ENCODE data around the gene FBXL16.
"Not testable (repeated sequence)": the region's sequence is repeated elsewhere in the genome, so short reads cannot be mapped to it uniquely, and the experiment has no call there.

Gene FBXL16

DNA sequence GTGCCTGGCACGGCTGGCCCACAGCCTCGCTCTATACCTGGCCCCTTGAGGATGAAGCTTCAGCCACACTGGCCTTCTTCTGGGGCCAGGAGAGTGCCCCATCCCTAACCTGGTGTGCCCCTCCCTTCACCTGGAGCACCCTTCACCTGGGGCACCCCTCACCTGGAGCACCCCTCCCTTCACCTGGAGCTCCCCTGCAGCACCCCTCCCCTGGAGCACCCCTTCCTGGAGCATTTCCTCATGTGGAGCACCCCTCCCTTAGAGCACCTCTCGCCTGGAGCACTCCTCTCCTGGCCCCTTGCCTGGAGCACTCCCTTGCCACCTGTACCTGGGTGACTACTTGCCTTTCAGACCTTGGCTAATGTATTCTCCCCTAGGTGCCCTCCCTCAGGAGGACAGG lies 2.4 kb upstream of the FBXL16 start:
- no peak for FAIRE-seq

DNA sequence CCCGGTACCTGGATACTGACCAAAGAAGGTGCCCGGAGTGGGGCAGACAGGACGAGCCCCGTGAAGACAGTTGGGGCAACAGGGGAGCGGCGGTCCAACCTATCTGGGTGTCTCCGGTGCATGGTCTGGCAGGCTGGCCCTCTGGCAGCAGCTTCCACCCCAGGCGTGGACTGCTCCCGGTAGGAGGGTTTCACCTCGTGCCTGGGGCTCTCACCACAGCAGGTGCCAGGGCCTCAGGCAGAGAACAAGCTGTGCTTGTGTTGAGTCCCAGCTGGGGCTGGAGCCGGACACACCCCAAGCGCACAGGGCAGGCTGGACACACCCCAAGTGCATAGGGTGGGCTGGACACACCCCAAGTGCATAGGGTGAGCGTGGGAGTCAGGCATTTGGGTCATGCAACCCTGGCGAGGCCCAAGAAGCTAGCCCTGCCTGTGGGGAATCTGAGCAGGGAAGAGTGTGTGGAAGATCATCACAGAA lies 1.5 kb upstream of the FBXL16 start:
- no peak for FAIRE-seq

DNA sequence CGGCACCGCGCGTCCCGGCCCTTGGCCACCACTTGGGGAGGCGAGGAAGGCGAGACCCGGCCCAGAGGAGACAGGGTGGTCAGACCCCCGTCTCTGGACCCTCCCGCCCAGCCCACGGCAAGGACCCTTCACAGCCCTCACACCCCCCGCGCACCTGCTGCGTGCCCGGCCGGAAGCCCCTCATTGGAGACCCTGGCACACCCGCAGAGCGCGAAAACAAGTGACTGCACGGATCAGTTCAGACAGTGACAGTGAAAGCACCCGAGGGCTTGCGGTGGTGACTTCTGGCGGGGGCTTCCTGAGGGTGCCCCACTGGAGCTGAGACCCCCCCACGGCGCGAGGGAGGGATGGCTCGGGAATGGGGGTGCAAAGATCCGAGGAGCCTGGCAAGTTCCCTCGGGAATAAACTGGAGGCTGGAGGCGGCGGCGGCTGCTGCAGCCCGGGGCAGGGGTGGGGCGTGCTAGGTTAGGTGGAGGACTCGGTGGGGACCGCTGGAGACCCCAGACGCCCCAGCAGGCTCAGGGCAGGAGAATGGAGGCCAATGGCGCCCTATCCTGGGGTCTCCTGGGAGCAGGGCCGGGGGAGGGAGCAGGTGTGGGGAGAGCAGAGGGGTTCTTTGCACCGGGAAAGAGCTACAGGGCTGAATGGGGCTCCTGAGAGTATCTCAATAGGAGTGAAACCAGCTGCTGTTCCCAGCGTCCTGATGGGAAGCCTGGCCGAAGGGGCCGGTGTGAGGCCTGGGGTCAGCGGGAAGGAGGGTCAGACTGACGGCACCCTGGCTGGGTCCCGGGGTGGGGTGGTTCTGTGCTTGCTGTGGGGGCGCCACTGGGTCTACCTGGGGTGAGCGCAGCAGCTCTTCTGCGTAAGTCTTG lies 824 bp upstream of the FBXL16 start:
- no peak for FAIRE-seq

DNA sequence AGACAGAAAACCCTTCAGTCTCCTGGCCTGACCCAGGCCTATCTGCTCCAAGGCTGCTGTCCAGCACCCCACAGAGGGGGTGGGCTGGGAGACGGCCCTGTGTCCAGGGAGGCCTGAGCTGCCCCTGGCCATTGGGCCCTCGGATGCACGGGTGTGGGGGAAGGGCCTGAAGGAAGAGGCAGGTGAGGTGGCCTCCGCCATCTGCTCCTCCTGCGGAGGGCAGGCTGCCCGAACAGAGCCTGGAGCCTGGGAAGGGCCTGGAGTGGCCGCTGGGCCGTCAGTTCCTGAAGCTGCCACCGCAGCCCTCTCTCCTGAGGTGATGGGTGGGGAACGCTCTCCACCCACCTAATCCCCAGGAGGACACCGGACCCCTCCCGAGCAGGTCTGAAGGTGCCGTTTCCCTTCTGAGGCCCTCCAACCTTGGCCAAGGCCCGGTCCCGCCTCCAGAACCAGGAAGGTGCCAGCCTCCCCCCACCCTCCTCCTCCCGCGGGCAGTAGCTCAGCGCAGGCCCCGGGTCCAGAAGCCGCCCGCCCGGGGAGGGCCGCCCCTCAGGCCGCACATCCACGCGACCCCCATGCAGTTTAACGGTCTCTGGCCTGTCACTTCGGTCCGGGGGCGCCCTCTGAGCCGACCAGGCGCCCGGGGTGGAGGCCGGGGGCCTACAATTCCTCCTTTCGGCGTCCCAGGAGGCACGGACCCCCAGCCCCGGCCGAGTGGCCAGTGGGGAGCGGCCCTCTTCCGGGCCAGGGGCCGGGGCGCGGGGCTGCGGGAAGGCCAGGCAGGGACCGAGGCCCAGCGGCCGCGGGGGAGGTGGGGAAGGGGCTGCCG lies 835 bp downstream of the FBXL16 start:
- no peak for FAIRE-seq

DNA sequence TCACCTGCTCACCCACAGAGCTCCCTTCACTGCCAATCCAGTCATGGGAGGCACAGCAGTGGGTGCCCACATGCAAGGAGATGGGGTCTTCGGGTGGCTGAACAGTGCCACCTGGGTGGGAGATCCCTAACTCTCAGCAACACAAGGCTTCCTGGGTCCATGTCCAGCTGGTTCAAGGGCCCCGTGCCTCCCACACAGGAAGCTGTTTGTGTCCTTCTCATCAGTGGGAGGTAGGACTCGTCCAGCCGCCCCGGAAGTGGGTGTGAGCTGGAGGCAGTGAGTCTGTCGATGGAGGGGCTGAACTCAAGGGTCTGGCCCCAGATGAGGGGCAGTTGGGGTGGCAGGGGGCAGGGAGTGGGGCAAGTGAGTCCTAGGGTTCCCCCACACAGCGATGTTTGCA lies 1.6 kb downstream of the FBXL16 start:
- FAIRE-seq, result no peak

DNA sequence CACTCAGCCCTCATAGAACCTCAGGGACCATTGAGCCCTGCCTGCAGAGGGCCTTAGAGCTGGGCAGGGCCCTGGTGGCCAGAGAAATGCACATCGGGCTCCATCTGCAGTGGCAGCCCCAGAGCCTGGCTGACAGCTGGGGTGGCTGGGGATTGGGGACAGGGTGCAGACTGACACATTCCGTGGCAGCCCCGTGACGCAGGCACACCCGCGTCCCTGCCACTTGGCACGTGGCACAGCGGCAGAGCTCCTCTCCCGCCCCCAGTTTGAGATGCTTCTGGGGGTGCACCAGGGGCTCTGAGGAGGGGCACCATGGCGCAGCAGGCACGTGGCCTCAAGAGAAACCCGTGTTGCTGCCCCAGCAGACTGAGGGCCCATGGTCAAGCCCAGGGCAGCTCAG lies 2.2 kb downstream of the FBXL16 start:
- no peak for FAIRE-seq

DNA sequence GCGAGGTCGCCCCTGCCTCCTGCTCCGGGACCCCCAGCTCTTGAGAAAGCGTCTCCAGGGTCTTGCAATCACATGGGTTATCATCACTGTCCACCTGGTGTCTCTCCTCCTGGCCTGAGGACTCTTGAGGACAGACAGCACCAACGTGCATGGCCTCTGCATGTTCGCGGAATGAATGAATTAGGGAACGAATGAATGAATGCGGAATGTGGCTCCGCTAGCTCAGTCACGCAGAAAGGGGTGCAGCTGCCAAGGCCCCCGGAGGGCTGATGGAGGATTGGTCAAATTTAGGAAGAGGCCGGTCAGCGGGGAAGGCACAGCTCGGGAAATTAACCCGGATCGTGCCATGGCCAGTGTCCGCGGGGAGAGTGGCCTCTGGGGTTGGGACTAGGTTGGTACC lies 3.3 kb downstream of the FBXL16 start:
- FAIRE-seq, result no peak

DNA sequence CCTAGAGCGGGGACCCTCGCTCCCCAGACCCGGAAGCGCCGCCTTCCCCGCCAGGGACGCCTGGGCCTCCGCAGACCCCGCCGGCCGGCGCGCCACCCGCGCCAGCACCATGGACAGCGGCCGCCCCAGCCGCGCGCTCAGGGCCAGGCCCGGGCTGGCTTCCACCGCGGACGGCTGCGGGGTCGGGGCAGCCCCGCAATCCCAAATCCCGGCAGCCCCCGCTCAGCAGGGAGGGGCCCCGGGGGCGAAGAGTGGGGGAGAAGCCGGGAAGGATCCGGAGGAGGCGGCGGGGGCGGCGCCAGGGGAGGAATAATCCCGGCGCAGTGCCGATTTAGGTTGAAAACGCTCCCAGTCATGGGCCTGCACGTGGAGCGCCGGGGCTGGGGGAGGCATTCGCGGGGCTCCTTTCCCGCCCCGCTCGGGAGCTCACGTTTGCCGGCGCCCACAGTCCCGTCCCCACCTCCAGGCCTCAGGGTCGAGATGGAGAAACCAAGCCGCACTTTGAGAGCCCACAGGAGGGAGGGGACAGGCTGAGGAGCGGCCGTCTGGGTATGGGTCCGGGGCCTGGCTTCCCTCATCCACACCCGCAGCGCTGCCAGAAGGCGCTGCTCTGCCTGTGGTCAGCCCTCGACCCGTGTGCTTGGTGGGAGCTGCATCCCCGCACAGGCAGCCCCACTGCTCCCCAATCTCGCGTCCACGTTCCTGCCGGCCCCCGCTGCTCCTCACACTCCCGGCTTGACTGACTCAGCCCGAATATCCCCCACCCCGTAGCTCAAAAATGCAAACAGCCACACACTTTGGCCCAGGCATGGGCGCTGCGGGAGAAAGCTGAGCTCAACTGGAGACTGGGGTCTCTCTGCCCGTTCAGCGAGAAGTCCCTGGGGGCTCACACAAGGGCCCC lies 4.7 kb downstream of the FBXL16 start:
- no peak for FAIRE-seq

DNA sequence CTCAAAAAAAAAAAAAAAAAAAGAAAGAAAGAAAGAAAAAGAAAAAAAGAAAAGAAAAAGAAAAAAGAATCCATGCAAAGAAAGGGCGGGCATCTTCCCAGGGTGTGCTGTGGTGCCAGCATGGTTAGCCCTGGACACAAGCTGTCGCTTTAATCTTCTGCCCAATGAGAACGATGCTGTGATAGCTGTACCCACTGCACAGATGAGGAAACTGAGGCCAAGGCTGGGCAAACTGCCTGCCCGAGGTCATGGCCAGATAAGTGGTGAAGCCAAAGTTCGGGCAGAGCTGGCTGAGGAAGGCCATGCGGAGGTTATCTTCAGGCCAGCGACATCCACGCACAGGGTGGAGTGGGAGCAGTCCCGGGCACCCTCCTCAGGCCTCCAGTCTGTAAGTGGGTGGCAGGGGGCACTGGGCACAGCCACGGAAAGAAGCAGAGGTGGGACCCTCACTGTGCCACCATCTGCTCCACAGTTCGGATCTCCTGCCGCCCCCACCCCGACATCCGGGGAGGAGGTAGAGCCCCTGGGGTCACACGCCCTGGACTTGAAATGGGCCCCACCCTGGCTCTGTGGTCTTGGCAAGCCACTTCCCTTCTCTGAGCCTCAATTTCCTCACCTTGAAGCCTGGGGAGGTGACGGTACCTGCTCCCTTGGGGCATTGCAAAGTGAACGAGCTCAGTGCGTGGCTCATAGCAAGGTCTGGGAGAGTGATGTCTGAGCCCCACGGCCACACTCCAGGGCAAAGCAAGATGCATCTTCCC lies 6.5 kb downstream of the FBXL16 start:
- no peak for FAIRE-seq

DNA sequence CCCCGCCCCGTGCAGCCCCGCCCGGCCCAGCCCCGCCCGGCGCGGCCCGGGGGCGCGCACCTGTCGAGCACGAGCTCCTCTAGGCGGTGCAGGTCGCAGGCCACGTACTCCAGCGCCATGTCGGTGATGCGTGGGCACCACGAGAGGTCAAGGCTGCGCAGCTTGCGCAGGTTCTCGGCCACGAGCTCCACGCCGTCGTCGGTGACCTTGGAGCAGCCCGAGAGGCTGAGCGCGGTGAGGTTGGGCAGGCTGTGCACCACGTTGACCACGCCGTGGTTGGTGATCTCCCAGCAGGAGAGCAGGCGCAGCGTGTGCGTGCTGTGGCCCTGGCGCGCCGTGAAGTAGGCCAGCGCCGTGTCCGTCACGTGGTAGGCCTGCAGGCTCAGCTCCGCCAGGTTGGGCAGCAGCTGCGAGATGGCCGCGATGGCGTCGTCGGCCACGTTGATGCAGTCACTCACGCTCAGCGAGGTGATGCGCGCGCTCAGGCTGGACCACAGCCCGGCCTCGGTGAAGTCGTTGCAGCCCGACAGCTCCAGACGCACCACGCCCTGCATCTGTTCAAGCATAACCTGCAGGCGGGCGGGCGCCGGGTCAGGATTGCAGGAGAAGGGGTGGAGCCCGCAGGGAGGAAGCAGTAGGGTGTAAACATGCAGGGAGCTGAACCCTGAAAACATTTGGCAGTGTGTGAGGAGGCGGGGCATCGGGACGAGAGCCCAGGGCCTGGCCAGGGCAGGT lies 10.1 kb downstream of the FBXL16 start:
- no peak for FAIRE-seq

DNA sequence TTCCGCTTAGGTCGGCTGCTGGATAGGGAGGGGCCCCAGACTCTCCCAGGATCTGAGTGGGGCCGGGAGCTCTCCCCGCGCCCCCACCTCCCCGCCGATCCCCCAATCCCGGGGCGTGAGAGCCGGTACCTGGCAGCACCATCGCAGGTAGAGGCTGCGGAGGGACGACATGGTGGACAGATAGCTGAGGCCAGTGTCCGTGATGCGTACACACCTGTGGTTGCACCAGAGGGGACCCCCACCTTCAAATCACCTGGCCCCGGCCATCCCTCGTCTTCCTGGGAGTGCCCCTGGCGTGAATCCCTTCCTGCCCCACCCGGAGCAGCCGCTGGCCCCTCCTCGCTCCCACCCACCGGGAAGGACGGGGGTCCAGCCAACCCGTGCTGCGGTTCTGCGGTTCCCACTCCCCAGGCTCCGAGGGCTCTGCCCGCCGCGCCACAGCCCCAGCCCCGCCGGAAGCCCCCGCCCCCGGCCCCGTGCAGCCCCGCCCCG lies 10.7 kb downstream of the FBXL16 start:
- no peak for FAIRE-seq

DNA sequence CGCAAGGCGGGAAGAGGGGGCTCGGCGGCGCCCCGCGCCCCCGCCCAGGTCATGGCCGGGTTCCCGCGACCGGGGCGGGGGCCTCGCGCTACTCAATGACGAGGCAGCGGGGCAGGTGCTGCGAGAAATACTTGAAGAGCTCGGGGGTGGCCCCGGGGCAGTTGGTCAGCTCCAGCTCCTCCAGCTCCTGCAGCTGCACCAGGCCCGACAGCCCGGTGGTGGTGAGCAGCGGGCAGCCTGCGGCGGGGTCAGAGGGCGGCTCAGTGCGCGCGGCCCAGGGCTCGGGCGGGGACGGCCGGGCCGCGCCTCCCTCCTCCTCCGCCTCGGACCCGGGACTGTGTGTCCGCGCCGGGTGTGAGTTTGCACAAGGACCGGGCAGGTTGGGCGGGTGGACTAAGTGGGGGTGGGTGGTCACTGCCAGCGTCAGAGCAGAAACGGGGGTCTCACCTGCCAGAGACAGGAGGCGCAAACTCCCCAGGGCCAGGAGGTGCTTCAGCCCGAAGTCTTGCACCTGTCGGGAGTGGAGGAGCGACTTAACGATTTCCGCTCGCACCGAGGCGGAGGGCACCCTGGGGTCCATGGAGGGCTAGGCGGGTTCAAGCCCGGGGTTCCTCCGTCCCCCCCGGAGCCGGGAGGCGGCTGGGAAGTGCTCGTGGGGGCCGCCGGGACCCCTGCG lies 11.3 kb downstream of the FBXL16 start:
- FAIRE-seq, result no peak

DNA sequence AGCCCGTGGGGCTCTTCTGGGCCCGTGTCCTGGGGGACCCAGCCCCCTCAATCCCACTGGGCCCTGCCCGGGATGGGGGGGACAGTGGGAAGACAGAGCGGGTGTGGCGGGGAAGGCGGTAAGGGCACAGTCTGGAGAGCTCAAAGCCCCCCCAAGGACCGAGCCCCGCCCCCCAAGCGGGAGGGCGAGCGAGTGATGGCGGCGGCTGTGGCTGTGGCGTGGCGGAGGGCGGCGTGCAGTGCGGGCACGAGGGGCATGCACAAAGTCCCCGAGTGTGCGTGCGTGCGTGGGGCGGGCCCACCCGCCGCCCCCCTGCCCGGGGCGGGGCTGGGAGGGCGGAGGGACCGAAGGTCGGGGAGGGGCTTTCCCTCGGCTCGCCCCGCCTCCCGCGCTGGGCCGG lies 11.8 kb downstream of the FBXL16 start:
- no peak for FAIRE-seq

DNA sequence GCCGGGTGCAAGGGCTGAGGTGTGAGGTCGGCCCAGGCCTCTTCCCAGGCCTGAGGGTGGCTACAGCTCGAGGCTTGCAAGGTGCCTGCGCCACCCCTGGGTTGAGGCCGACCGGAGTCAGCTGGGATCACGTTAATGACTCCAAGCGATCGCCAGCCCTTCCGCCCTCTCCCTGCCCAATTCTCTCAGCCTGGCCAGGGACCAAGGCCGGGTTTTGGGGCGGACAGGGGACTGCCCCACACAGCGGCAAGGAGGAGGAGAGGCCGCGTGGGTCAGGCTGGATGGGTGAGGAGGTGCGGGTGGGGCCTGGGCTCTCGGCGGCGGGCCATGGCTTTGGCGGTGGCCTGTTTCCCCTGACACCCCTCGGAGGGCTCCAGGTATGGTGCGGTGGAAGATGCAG lies 12.2 kb downstream of the FBXL16 start:
- no peak for FAIRE-seq

DNA sequence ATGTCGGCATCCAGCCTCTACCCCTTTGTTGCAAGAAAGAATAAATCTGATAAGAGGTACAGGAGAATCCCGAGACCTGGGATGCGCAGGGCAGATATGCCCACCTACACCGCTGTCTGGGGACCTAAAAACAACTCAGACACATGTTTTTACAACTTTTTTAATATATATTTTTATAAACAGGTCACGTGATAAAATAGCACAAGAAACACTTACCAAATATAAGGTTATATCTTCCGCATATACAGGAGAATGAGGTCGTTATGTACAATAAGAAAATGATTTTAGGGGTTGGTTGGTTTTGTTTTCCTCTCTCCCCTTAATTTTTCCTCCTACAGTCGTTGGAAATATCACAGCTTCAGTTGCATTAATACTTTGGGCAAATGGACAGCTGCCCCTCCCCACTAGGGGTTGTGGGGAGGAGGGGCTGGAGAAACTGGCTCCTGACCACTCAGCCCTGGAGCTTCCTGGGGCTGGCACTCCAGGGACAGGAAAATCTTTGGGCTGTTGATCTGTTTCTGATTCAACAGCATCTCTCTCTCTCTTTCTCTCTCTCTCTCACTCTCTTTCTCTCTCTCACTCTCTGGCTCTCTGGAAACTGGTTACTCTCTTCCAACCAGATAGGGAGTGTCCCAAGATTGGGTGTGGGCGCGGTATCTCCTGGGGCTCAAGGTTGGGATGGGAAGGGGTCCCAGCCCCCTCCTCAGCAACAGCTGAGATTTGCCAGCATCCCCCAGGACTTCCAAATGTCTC lies 13.1 kb downstream of the FBXL16 start:
- no peak for FAIRE-seq

DNA sequence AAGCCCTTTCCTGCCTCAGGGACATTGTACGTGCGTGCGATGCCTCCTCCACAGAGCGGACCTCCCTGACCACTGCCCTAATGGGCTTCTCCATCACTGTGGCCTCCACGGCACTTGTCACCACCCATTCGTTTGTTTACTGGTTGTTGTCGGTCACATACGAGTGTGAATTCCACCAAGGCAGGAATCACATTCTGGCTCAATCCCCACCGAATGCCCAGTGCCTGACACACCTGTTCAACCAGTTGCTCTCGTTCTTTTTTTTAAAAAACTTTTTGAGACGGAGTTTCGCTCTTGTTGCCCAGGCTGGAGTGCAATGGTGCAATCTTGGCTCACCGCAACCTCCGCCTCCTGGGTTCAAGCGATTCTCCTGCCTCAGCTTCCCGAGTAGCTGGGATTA lies 14.4 kb downstream of the FBXL16 start:
- FAIRE-seq, result not testable (repeated sequence)

DNA sequence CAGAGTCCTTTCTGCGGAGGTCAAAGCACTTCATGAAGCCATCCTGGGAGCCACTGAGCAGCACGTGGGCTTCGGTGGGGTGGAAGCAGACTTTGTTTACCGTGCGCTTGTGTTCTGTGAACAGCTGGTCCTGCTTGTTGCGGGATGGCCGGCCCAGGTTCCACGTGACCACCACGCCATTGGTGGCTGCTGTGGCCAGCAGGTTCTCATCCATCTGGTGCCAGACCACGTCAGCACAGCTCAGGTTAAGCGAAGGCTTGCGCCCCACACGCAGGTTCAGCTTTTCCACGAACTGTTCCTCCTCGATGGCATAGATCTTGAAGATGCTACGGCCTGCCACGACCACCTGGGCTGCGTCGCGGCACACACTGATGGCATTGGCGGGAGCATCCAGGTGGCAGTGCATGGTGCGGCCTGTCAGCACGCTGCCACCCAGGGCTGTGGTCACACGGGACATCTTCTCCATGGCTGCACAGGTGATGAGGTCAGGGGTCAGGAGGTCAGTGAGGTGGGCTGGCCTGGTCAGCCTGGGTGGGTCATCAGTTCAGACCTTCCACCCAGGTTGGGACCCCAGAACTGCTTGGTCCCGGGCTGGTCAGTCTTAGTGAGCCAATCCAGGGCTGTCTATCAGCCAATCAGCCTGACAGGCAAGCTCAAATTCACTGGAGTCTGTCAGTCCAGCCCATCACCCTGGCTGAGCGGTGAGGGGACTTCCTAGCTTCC lies 16.3 kb downstream of the FBXL16 start:
- no peak for FAIRE-seq

DNA sequence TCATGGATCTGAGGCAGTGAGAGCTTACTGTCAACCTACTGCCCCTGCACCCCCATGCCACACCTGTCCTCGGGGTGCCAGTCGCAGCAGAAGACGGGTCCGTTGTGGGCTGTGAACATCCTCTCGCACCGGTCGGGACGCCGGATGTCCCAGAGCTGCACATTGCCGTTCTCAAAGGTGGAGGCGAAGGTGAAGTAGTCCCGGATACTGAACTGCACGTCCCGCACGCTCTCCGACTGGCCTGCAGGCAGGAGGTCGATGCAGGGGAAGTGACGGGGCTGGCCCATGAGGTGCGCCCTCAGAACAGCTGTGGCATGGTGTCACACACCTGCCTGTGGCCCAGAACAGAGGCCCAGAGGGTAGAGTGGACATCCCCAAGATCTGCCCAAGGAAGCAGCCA lies 18.1 kb downstream of the FBXL16 start:
- FAIRE-seq, result no peak

All from islet of Langerhans (tissue), 1 donor.